HFF-Myc (cell line): ENCODE results near the gene ABI3.

Source experiments
- DNase-seq: peaks from one replicate; pipeline ENCODE4 v3.0.0-alpha.2; 2011; ENCODE audit warnings: low read depth; ENCODE audit errors: extremely low read depth
- H3K4me3 ChIP-seq: replicated peaks from 2 replicates; pipeline ENCODE4 v1.5.1; 2011; ENCODE audit warnings: low read depth, mild to moderate bottlenecking, control low read depth, low read length
- CTCF ChIP-seq: IDR thresholded peaks from 2 replicates; pipeline ENCODE4 v1.5.1; 2012; ENCODE audit warnings: mild to moderate bottlenecking, low read depth, low read length, control low read depth; ENCODE audit errors: missing control alignments

ABI3 gene

GRCh38 chr17:49218941-49219913 is 8.7 kb downstream of the ABI3 start:
- TF ChIP-seq CTCF: peak; percentile 11
- DNase-seq: no peak
- H3K4me3 ChIP-seq: no peak overlapping the region

- DNase-seq: no peak
- H3K4me3 ChIP-seq: no peak overlapping the region
- TF ChIP-seq CTCF: no peak
These were observed 9.5 kb downstream of the ABI3 start for GRCh38 chr17:49219987-49220386.

- no peak for DNase-seq
- H3K4me3 ChIP-seq: no peak overlapping the region
- TF ChIP-seq CTCF: no peak
These were observed 12.6 kb downstream of the ABI3 start for GRCh38 chr17:49223168-49223516.

DNA sequence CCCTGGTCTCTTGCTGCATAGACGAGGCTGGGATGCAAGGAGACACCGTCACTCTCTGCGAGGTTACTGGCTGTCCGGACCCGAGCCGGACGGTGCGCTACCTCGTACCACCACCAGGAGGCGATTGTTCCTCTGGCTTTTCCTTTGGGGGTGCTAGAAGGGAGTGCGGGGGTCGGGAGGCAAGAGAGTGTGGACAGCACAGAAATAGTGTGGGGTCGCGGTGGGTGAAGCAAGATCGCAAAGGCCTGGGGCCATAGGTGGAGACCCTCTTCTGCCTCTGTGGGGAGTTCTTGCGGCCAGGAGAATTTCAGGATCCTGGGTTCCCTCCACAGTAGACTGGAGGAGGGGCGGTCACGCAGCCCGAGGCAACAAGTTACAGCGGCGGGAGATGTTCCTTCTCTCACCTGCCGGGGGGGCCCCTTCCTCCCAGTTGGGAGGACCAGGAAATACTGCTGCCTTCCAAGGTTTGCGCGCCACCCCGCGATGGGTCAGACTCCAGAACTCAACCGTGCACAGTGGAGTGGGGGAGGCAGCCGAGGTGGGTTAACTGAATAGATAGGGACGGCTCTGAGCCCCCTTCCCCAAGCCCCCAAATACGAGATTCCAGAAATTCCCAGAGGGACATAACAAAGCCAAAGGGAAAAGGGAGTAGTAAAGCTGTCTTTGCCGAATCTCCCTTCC is 13.2 kb downstream of the ABI3 start:
- peak; percentile 90 for TF ChIP-seq CTCF
- H3K4me3 ChIP-seq: no peak overlapping the region
- no peak for DNase-seq

GRCh38 chr17:49224198-49224996 is 13.9 kb downstream of the ABI3 start:
- no peak overlapping the region for H3K4me3 ChIP-seq
- TF ChIP-seq CTCF: no peak
- DNase-seq: no peak

DNA sequence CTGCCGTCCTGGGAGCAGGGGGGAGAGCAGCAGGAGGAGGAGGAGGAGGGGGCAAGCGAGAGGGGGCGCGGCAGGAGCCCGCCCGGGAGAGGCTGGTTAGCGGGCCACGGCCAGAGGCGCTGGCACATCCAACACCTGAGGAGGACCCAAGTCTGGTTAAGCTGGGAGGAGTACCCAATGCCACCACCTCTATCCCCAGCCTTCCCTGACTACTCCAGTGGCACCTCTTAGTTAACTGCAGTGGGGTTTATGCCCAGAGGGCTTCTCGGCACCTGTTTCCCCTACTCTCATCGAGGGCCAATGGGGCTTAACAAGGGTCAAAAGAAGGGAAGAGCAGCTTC is 14.5 kb downstream of the ABI3 start:
- H3K4me3 ChIP-seq: no peak overlapping the region
- DNase-seq: no peak
- TF ChIP-seq CTCF: no peak
